Skin epidermis (tissue), 12 donors: ENCODE data around the gene TRIM9.

Experiments
- H3K27ac ChIP-seq, 21 experiments: fragments of 200-600 bp; sonication (generic) in 11 of 21; one replicate each; pipeline ENCODE4 v1.5.0; 2020; ENCODE audit warnings: mild to moderate bottlenecking in 3 of 21, inconsistent platforms in 2 of 21, moderate library complexity in 2 of 21
- H3K4me3 ChIP-seq, 7 experiments: fragments of 200-600 bp; sonication (generic) in 2 of 7; one replicate each; pipeline ENCODE4 v1.5.0; 2020; ENCODE audit warnings: inconsistent platforms in 2 of 7, mild to moderate bottlenecking in 2 of 7, moderate library complexity in 1 of 7

TRIM9 gene

GRCh38 chr14:50977863-50978528 is 116.9 kb downstream of the TRIM9 start:
- H3K27ac ChIP-seq = no peak overlapping the region
- H3K4me3 ChIP-seq = no peak overlapping the region

DNA sequence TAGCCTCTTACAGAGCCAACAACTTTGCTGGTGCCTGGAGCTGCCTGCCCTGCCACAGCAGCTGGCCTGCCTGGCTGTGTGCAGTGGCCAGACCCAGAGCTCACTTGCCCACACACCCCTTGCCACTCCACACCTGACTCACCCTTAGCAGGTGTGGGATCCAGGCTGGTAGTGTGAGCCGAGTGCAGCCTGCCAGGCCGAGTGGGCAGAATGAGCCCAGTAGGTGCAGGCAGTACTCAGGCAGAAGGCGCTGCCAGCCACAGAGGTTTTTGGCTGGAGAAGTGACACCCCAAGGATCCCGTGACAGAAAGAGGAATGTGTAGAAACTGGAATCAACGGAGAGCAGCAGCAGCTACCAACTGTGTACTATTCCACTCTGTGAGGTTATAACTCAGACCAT is 120.8 kb downstream of the TRIM9 start:
- Histone ChIP-seq H3K4me3 (no peak overlapping the region), H3K27ac (no peak overlapping the region)

- no peak overlapping the region for H3K4me3 ChIP-seq
- no peak overlapping the region for H3K27ac ChIP-seq
Observed at GRCh38 chr14:50972734-50973133, 122.2 kb downstream of the TRIM9 start.

GRCh38 chr14:50970886-50971781 is 123.8 kb downstream of the TRIM9 start:
- Histone ChIP-seq H3K4me3 (no peak overlapping the region), H3K27ac (no peak overlapping the region)

DNA sequence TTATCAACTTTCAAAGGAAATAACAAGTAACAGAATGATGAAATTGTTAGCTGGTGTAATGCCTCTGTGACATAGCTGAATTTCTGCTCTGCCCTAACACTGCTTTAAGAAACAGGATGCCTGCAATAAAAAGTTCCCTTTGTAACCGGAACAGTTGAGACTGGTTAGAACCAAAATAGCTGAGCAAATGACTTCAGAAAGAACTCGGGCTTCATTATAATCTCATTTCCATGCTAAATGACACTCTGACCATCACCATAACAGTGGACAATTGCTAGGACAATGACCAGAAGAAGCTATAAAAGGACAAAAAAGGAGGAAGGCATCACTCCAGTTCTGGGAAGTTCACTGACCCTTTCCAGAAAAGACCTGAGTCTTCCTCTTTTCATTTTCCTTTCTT is 127.1 kb downstream of the TRIM9 start:
- Histone ChIP-seq H3K27ac (peak overlapping the region in 2 of 21 experiments; percentile 1 to 44), H3K4me3 (no peak overlapping the region)

DNA sequence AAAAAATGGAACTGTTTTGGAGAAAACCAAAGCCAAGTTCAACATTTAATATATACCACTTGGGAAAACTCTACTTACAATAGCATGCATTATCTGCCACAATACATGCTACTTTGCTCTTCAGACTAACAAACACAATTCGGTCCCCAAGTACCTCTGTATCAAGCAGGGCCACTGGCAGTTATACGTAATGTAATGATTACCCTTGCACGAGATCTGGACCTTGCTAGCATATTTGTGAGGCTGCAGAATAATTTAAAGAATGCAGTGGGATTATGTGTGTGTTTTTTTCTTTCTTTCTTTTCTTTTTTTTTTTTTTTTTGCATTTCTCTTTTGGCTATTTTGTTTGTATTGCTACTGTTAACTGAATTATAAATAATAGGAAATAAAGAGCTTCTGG is 127.8 kb downstream of the TRIM9 start:
- Histone ChIP-seq H3K4me3 (no peak overlapping the region), H3K27ac (no peak overlapping the region)

DNA sequence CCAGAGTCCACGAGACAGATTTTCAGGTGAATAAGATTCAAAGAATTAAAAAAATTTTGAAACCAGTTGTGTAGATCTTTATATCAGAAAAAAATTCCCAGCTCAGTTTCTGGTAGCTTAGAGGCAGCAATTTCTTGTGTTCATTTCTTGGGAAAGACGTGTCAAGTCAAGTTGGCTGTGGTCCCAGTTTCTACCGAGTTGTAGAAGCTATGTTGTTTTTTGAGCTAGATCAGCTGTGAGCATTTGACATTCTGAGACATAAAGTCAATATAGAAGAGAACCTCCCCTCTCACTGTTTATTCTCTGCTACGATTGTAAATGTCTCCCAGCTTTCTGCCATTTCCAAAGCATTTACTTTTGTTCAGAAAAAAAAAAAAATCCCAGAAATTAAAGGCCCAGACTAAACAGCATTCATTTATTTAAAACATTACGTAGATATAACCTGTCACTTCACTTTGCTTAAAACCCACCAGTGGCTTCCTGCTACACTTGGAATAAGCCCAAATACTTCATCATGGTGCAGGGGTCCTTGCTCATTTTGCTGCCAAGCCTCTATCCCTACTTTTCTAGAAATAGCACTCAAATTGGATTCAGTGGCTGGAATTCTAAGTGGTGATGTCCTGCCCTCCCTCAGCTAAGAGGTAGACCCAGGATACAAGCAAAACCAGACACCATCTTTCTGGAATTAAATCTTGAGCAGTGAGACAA is 130.1 kb downstream of the TRIM9 start:
- H3K27ac ChIP-seq = no peak overlapping the region
- no peak overlapping the region for H3K4me3 ChIP-seq

DNA sequence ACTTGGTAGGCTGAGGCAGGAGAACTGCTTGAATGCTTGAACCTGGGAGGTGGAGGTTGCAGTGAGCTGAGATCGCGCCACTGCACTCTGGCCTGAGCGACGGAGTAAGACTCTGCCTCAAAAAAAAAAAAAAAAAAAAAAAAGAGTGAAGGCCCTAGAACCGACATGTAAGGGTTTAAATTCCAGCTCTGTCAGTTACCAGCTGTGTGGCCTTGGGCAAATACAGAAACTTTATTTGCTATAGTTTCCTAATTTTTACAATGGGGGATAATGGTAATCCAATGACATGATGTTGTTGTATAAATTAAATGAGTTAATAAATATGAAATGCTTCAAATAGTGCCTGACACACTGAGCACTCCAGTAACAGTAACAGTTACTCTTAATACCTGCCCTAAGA is 131.0 kb downstream of the TRIM9 start:
- H3K27ac ChIP-seq = no peak overlapping the region
- H3K4me3 ChIP-seq = no peak overlapping the region

DNA sequence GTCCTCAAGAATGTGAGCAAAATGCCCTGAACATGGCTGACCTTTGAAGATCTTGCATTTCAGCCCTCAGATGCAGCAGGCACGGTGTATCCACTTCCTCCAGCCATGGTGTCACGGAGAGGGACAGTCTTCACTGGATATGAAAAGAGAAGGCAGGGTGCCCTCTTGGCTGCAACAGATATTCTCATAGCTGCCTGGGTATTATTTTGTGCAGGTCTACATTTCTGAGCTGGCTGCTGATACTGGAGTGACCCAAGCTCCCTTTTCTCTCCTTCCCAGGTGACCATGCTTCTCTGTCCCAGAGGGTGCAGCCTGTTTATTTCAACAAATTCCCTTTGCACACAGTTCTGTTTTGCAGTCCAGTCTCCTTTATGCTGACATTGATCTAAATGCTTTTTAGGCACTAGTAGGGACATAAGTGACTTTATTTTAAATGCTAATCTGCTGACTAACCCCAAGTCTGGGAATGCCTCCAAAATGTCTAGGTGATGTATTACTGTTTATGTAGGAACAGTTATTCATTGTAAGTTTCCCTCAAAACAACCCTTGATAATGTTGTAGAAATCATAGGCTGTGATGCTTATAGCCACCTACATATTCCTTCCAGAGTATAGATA is 133.2 kb downstream of the TRIM9 start:
- no peak overlapping the region for H3K4me3 ChIP-seq
- H3K27ac ChIP-seq = no peak overlapping the region

DNA sequence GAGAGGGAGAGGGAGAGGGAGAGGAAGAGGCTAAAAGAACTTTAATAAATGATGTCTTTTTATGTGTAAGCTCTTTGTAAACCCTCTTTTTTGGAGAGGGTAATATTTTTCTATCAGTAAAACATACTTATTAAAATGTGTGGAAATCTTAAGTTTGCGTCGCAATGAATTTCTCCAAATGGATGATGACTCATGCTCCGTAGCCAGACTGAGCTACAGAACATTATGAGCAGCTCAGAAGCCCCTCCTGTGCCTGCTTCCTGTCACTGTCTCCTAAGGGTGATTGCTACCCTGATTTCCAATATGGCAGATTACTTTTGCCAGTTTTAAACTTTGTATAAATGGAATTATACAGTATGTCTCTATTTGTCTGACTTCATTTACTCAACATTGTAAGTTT is 137.6 kb downstream of the TRIM9 start:
- H3K27ac ChIP-seq = no peak overlapping the region
- H3K4me3 ChIP-seq = no peak overlapping the region

GRCh38 chr14:50956421-50956820 is 138.5 kb downstream of the TRIM9 start:
- peak overlapping the region in 1 of 7 experiments; percentile 10 for H3K4me3 ChIP-seq
- H3K27ac ChIP-seq = peak overlapping the region in 8 of 21 experiments; percentile 26 to 82 (median 78)

DNA sequence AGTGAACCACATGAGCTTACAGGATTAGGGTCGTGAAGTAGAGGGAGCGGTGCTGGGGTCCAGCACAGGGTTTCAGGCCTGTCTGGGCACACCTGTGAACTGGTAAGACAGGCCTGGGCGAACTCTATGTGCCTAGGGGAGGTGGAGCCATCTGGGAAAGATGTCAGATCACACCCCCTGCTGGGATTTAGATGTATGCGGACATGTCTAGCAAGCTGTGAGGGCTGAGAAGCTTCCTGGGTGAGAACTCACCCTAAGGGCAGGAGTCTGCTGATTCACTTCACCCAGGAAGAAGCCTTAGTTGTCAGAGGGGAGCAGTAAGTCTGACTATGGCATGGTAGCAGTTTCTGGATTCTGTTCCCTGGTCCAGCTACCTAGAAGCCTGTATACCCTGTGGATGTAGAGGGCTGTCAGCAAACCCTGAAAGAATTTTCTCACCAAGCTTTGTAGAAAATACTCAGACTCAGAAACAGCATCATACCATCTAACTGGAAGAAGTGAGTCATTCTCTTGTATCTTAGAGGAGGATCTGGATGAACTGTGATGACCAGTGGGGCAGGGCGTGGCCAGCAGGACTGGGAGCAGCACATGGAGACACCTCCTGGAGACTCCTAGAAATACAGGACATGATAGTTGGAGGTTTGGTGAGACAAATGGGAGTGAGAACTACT is 139.4 kb downstream of the TRIM9 start:
- H3K27ac ChIP-seq = peak overlapping the region in 20 of 21 experiments; percentile 18 to 85 (median 66)
- H3K4me3 ChIP-seq = no peak overlapping the region

GRCh38 chr14:50954811-50955372 is 140.0 kb downstream of the TRIM9 start:
- Histone ChIP-seq H3K27ac (peak overlapping the region in 20 of 21 experiments; percentile 18 to 85 (median 66)), H3K4me3 (no peak overlapping the region)

- Histone ChIP-seq H3K4me3 (no peak overlapping the region), H3K27ac (no peak overlapping the region)
Observed at GRCh38 chr14:50953502-50953901, 141.4 kb downstream of the TRIM9 start.

DNA sequence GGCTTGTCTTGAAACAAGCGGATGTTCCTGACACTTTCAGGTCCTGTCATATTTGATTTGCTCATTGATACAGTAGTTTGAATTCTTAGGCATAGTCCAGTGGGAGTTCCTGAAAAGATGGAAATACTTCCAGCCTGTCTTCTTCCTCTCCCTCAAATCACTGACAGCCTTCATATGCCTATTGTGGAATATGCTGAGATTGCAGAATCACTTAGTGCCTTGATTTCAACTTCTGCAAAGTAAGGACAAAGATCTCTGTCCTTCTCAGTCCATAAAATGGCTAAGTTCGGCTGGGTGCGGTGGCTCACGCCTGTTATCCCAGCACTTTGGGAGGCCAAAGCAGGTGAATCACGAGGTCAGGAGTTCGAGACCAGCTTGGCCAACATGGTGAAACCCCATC is 143.9 kb downstream of the TRIM9 start:
- no peak overlapping the region for H3K4me3 ChIP-seq
- no peak overlapping the region for H3K27ac ChIP-seq

GRCh38 chr14:50948205-50948604 is 146.7 kb downstream of the TRIM9 start:
- no peak overlapping the region for H3K27ac ChIP-seq
- H3K4me3 ChIP-seq = no peak overlapping the region

DNA sequence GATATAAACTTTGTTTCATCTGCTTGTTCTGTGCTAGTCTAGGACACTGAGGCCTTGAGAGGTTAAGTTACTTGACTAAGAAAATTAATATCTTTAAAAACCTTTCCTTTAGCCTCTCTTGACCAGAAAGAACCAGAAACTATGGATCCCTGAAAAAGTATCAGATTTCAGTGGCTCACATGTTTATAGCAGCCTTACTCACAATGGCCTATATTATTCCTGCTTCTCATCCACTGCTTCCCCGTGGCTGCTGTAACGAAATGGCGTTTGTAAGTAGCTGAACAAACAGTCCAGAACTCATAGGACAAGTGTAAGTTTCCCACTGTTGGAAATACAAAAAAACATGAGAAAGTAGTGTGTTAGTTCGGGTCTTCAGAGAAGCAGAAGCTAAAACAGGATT is 147.5 kb downstream of the TRIM9 start:
- peak overlapping the region in 1 of 21 experiments; percentile 3 for H3K27ac ChIP-seq

GRCh38 chr14:50946234-50946935 is 148.5 kb downstream of the TRIM9 start:
- H3K4me3 ChIP-seq = no peak overlapping the region
- H3K27ac ChIP-seq = peak overlapping the region in 1 of 21 experiments; percentile 3

More for the DNA sequence above, 147.5 kb downstream of the TRIM9 start:
- H3K4me3 ChIP-seq = no peak overlapping the region
